GM18951 (cell line): ENCODE results near the gene CAND2.

ENCODE experiments used
- POLR2A ChIP-seq: IDR thresholded peaks from 4 replicates; pipeline ENCODE4 v1.6.1; 2011; ENCODE audit warnings: mild to moderate bottlenecking; ENCODE audit not compliant: insufficient read length, insufficient read depth; ENCODE audit errors: extremely low read depth
- in situ Hi-C: fragments of 300-500 bp; cut with MboI; formaldehyde crosslinking; loops from one replicate; pipeline ENCODE4 v1.12.0; 2022; ENCODE audit warnings: low sequenced_read_pairs, mixed read lengths, inconsistent platforms; ENCODE audit not compliant: unreplicated experiment

CAND2 gene

DNA sequence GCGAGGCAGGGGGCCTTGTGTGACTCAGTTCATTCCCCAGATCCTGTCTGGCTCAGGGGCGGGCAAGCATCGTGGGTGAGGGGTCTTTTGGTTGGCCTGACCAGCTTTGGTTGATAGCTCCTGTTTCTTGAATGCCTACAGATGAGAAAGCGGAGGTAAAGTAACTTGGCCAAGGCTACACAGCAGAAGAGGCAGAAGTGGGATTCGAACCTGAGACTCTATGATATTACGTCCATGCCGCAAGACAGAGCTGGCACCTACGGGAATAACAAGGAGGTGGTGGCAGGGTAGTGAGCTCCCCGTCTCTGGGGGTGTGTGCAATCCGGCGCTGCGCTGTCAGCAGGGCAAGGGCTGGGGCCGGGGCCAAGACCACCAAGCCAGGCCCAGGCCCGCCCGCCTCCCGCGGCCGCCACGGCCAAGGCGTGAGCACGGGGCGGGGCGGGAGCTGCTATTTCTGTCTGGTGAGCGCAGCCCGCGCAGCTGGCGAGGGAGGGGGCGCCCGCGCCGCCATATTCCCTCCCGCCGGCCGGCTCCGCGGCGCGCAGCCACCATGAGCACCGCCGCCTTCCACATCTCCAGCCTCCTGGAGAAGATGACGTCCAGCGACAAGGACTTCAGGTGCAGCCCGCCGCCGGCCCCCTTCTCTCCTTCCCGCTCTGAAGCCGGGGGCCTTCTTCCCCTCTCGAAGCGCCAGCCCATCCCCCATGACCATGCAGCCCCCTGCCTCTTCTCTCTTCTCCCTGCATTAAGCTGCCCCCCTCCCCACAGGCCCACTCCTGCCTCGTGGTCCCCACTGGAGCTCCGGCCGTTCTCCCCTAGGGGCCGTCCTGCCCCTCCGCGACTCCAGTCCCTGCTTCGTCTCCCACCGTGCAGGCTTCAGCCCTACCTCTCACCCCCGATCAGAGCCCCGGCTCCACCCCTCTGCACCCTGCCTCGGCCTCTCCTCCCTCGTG, at the start of gene CAND2:
TSS of gene CAND2 (plus strand) at position 510 of the 953 bp plus-strand sequence. CDS start at position 551, 41 bp downstream.
- in situ Hi-C loops, result no loop called here
- no peak for TF ChIP-seq POLR2A

DNA sequence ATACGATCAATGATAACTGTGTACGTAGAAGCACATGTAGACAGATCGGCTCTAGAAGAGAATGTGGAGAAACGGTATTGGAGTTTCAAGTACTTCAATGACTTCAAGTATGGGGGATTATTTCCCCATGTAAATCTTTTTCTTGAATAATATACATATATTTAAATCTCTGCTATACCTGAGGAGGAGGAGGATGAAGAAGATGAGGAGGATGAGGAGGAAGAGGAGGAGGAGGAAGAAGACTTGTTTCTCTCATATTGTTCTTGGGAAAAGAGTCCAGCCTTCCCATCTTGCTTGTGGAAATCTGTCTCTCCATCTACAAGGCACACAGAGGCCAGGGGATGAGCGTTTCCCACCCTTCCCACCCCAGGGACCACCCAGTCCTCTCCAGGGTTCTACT, 48.0 kb upstream of the CAND2 start:
- TF ChIP-seq POLR2A, result no peak
- in situ Hi-C loops, result no loop called here

DNA sequence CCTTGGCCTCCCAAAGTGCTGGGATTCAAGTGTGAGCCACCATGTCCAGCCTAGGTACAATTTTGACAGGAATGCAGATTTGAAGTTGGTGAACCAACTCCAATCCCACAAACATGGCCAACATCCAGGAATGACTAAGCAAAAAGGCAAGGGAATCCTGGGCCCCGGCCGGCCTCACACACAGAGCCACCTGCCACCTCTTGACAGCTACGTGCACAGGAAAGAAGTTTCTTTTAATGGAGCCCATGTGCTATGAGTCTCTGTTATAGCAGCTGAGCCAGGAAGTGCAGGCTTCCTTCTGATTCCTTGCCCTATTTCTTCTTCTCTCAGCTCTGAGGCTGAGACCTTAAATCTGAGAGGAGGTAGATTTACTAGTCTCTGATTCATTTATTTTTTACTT, 46.3 kb upstream of the CAND2 start:
- TF ChIP-seq POLR2A, result no peak

DNA sequence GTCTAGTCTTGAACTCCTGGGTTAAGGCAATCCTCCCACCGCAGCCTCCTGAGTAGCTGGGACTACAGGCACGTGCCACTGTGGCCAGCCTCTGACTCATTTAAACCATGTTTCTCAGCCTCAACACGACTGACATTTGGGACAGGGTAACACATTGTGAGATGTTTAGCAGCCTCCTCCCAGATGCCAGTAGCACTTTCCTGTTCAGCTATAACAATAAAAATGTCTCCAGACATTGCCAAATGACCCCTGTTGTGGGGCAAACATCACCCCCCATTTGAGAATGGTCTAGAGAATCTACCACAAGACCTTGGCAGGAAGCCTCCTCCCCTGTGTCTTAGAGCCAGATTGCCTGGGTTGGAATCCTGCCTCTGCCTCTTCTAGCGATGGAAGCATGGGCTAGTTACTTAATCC, 45.8 kb upstream of the CAND2 start:
- in situ Hi-C loops, result no loop called here
- TF ChIP-seq POLR2A, result no peak

More for the DNA sequence above, 46.3 kb upstream of the CAND2 start:
- in situ Hi-C loops, result no loop called here

DNA sequence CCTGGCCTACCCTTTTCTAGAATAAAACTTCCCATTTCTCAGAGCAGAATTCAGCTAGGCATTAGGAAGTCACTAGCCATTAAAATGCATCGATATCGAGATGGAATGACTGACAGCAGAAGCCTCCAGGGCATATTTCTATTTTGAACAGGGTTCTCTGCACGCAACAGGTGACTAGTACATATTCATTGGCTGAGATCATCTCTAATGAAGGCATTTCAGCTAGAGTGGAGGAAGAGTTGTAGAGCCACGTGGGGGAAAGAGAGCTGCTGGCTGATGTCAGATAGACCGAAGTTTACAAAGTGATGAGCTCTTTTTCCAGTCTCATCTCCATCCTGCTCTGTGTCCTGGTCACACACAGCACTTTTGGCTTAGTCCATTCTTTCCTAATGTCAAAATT, 44.9 kb upstream of the CAND2 start:
- in situ Hi-C loops, result no loop called here

DNA sequence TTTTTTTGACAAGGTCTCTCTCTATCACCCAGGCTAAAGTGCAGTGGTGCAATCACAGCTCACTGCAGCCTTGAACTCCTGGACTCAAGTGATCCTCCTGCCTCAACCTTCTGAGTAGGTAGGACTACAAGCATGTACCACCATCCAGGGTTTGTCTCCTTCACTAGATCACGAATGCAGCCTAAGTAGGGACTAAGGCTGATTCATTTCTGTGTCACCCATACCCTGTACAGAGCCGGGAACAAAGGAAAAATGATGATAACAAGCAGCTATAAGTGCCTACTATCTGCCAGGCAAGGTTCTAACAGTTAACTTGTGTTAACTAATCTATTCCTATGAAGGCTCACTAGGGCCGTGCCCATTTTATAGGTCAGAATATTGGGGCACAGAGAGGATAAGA, 44.4 kb upstream of the CAND2 start:
- no peak for TF ChIP-seq POLR2A
- in situ Hi-C loops, result no loop called here

More for the DNA sequence above, 44.9 kb upstream of the CAND2 start:
- no peak for TF ChIP-seq POLR2A

DNA sequence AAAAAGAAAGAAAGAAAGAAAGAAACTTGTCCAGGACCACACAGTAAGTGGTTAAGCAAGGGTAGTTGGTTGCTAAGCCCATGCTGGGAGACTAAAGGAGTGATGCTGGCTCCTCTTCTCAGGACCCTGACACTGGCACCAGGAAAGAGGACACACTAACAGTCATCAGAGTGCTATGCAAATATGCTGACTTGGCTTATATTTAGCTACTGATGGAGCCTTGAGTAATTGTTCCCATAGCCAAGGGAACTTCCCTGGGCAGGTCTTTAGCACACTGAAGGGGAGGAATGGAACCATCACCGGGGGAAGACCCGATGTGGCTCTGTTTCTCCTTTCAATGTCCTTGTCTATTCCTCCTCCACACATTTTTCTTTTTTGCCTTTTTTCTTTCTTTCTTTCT, 43.7 kb upstream of the CAND2 start:
- TF ChIP-seq POLR2A, result no peak
- in situ Hi-C loops, result no loop called here

DNA sequence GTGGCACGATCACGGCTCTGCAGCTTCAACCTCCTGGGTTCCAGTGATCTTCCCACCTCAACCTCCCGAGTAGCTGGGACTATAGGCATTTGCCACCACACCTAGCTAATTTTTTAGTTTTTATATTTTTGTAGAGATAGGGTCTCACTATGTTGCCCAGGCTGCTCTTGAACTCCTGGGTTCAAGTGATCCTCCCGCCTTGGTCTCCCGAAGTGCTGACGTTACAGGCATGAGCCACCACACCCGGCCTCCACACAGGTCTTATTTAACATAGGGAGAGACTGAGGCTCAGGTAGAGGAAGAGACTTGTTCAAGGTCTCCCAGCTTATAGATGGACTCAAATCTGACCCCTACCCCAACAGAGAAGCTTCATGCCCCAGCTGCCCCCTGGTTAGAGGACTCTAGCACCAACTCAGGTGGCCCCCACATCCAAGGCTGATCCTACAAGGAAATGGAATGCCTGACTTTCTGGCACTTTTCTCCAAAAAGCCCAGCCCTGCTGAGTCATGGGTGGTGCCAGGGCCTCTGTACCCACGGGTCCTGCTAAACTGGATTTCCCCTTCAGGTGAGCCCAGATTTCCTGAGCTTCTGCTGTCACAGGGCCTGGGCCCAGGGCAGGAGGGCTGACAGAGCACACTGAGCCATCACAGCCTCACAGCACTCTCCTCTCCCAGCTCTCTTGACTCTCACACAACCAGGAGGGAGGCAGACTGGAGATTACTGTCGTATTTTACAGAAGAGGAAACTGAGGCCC, 43.0 kb upstream of the CAND2 start:
- no peak for TF ChIP-seq POLR2A
- in situ Hi-C loops, result no loop called here

DNA sequence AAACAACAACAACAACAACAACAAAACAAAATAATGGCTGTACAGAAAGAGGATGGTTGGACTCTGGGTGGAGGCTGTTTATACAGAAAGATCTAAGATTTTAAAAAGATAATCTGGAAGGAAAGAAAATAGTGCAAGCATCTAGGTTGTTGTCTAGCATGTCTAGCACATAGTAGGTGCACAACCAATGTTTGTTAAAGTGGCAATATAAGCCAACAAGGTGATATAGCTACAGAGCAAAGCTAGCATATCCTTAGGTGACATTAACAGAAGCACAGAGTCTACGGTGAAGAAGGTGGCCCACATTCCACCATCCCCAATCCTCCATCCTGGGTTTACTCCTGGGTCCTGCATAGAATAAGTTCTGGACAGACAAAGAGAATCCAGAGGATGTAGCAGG, 42.2 kb upstream of the CAND2 start:
- TF ChIP-seq POLR2A, result no peak
- in situ Hi-C loops, result no loop called here

DNA sequence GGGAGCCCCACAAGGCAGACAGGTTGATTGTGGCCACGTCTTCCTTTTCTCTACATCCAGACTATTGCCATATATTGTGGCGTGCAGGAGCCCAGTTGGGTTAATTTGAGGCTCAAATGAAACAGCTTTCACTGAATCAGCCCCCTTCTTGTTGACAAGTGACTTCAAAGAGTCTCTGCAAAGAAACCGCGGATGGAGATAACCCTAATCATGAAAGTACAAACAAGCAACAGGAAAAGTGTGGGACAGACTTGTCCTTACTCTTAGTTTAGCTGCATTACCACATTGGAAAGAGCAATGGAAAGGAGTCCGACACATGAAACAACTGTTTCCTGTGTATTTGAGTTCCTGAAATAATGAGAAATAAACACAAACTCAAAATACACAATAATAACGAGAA, 40.7 kb upstream of the CAND2 start:
- in situ Hi-C loops, result no loop called here
- TF ChIP-seq POLR2A, result no peak

DNA sequence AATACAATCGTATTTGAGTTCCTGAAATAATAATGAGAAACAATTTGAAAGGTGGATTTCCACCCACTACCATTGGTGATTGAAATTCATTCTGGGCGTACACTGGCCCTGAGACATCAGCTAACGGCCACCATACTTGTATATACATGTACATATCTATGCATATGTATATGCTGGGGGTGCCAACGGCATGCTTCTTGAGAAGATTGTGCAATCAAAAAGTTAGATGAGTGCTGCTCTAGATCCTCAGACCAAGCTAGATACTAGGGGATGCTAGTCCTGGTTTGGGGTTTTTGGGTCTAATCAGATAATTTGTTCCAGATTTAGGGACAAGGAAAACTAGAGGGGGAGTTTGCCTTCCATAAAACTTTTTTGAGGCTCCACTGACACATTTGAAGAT, 40.3 kb upstream of the CAND2 start:
- in situ Hi-C loops, result no loop called here

DNA sequence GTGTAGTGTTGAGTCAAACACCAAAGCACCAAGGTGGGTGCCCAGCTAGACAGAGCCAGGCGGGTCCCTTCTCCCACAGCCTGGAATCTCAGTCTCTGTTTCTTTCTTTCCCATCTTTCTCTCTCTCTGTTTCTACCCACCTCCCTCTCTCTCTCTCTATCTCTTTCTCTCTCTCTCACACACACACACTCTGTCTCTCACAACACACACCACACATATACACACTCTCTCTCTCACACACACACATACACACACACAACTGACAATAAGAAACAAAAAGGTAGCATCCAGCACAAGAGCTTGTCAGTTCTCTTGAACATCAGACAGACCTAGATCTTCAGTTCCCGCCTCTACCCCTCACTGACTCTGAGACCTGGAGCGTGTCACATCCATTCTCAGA, 39.8 kb upstream of the CAND2 start:
- in situ Hi-C loops, result no loop called here
- TF ChIP-seq POLR2A, result no peak

More for the DNA sequence above, 40.3 kb upstream of the CAND2 start:
- no peak for TF ChIP-seq POLR2A

DNA sequence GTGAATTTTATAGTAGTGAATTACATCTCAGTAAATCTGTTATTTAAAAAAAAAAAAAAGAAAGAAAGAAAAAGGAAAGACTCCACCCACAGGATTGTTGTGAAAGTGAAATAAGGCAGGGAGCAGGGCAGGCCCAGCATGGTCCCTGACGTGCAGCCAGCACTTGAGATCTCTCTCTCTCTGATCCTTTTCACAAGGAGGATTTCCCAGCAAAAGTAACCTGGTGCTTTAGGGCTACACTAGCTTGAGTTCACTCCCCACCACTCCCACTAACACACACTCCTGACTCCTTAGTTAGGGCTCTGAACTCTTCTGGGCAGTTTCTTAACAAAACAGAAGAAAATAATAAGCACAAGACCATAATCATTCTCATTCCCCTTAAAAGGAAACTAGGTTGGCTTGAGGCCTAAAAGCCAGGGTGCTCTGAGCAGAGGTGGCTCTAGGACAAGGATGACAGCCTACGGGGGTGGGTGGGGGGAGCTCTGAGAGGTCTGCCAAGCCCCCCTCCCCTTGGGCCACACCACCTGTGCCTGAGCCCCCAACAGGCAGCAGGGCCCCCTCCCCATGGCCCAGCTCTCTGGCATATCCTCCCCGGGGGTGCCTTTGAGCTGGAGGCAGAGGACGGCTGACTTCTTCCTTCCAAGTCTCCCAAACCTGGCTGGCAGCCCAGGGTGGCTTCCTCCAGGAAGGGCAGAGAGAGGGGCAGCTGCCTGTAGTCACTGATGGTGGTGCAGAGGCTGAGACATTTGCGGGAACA, 38.3 kb upstream of the CAND2 start:
- in situ Hi-C loops, result no loop called here
- no peak for TF ChIP-seq POLR2A
